ENCODE measurements around the gene COL20A1. TPM values are rescaled to one million over a fixed set of nuclear protein-coding genes. Genes with fewer than 3 reads are reported as not detected.
"Not testable (repeated sequence)": the region's sequence is repeated elsewhere in the genome, so short reads cannot be mapped to it uniquely, and the experiment has no call there.

COL20A1 gene
- total and polyA plus RNA-seq, 12 donors: 0.26 to 0.30 TPM; not detected in 10

DNA sequence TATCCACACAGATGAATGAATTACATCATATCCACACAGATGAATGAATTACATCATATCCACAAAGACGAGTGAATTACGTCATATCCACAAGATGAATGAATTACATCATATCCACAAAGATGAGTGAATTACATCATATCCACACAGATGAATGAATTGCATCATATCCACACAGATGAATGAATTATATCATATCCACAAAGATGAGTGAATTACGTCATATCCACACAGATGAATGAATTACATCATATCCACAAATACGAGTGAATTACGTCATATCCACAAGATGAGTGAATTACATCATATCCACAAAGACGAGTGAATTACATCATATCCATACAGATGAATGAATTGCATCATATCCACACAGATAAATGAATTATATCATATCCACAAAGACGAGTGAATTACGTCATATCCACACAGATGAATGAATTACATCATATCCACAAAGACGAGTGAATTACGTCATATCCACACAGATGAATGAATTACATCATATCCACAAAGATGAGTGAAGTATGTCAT, 47.2 kb downstream of the COL20A1 start:
- H3K4me3 ChIP-seq; H3K27ac ChIP-seq; H3K9me3 ChIP-seq; intact Hi-C loops (cut with DNase I); H3K36me3 ChIP-seq; DNase-seq; ATAC-seq: not testable (repeated sequence)
- H3K4me1 ChIP-seq: peaks cover 0 to 18% (median 5%) of the 10 kb centered on the region in 9 donors
- WGBS, 2 donors: 71 to 72% methylated on average over 10 of the region's 10 CpGs
- H3K27me3 ChIP-seq: peaks cover 0 to 53% (median 35%) of the 10 kb centered on the region in 7 donors

- Histone ChIP-seq H3K4me1 (peaks cover 11 to 31% (median 18%) of the 10 kb centered on the region in 9 donors), H3K27me3 (peaks cover 0 to 53% (median 28%) of the 10 kb centered on the region in 7 donors), H3K9me3 (peaks cover 0 to 9% (median 0%) of the 10 kb centered on the region in 11 donors), H3K36me3 (no peaks in the 10 kb centered on the region), H3K4me3 (no peak overlapping the region), H3K27ac (no peak overlapping the region)
- DNase-seq: peak in 1 of 2 donors; percentile 8
- ATAC-seq: no peak
- 91 to 92% methylated on average over 59 of the region's 59 CpGs for WGBS, 2 donors
- intact Hi-C loops (cut with DNase I): no loop called here
- no peak for TF ChIP-seq CTCF (IDR thresholded peaks at IDR 0.05)
Observed at GRCh38 chr20:63342561-63343459, 49.8 kb downstream of the COL20A1 start.

DNA sequence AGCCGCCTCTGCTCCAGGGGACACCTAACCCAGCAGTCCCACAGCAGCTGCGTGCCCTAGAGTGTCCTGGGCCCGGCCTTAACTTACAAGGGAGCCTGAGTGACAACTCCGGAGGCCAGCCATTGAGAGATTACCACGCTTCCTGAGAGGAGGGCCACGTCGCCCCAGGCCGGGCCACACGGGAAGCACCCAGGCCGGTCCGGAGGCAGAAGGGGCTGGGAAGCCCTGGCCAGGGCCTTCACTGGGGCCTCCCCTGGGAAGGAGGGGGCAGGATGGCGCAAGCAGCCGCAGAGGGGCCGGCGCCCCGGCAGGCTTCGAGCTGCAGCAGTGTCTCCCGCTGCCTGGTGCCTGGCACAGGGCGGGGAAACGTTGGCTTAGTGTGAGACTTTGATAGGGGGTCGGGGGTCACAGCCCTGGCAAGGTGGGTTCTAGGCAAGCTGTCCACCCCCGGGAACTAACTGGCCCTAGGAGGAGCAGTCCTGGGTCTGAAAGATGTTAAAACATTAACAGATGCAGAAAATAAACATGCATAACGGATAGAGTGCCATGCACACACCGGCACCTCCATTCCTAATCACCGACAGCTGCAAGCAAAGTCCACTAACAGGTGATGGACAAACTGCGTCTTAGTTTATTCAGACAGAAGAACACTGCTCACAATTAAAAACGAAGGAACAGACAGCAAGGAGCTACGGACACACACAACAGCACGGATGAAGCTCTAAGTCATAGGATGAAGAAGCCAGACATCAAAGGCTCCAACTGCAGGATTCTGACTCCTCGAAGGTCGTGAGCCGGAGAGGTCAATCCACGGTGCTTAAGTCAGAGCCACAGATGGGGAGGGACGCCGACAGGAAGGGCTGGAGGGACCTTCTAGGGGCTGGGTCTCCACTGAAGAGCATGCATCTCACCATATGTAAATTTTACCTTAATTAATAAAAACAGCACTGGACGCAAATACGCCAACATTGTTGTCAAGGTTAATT, 50.8 kb downstream of the COL20A1 start:
- Histone ChIP-seq H3K4me1 (peaks cover 11 to 31% (median 18%) of the 10 kb centered on the region in 9 donors), H3K36me3 (no peaks in the 10 kb centered on the region), H3K4me3 (no peak overlapping the region), H3K27me3 (peaks cover 0 to 44% (median 26%) of the 10 kb centered on the region in 7 donors), H3K9me3 (peaks cover 0 to 9% (median 0%) of the 10 kb centered on the region in 11 donors), H3K27ac (no peak overlapping the region)
- 66 to 68% methylated on average over 37 of the region's 37 CpGs for WGBS, 2 donors
- intact Hi-C loops (cut with DNase I): no loop called here
- ATAC-seq: no peak
- peak in 1 of 2 donors; percentile 12 for DNase-seq
- TF ChIP-seq CTCF (IDR thresholded peaks at IDR 0.05): no peak

DNA sequence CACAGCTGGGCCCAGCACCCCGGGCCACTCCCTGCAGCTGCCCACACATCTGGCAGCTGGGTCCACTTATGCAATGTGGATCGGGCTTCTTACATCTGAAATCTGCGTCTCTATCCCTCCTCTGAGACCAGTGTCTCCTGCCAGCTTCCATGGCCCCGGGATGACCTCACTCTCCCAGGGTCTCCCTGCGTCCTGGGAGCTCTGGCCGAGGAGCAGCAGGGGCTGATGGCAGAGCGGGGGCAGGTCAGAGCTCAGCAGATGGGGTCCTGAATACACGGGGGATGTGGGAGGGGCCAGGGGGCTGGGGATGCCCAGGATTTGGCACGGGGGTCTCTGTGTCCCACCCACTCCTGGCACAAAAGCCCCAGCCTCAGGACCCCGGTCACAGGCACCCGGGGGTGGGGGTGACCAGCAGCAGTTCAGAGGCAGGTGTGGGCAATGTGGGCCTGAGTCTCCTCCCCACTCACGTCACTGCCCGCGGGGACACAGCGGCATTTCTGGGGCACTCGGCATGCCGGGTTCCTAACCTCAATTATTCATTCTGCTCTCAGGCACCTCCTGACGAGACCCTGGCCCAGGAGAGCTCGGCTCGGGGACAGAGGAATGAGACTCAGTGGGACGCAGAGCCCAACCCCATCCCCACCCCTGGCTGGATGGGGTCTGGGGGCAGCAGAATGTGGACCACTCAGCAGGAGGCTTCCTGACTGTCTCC, 51.8 kb downstream of the COL20A1 start:
- ATAC-seq: peak; percentile 69 to 89 (median 84)

More for the DNA sequence above, 51.8 kb downstream of the COL20A1 start:
- H3K27ac ChIP-seq: peak overlapping the region in 1 of 10 donors; percentile 16
- intact Hi-C loops (cut with DNase I): no loop called here
- peaks cover 11 to 31% (median 18%) of the 10 kb centered on the region in 9 donors for H3K4me1 ChIP-seq
- H3K9me3 ChIP-seq: peaks cover 0 to 8% (median 0%) of the 10 kb centered on the region in 11 donors
- no peaks in the 10 kb centered on the region for H3K36me3 ChIP-seq
- H3K27me3 ChIP-seq: peaks cover 0 to 41% (median 22%) of the 10 kb centered on the region in 7 donors
- WGBS, 2 donors: 51 to 62% methylated on average over 21 of the region's 21 CpGs
- no peak overlapping the region for H3K4me3 ChIP-seq
- peak; percentile 60 to 68 for DNase-seq
- TF ChIP-seq CTCF (IDR thresholded peaks at IDR 0.05): no peak

All from heart right ventricle (tissue), 16 donors.